Esophagus muscularis mucosa (tissue), 3 donors: Measurements from ENCODE around the gene SLC38A8.

Experiments used
- CTCF ChIP-seq, 3 experiments: fragments of 200-600 bp in 2 of 3; fragments of 450-650 bp in 1 of 3; sonication (generic) in 2 of 3; IDR thresholded peaks; one replicate each; pipeline ENCODE4 v1.5.1; 2017 to 2019; ENCODE audit warnings: antibody characterized with exemption in 3 of 3, mild to moderate bottlenecking in 2 of 3, moderate library complexity in 1 of 3
- POLR2AphosphoS5 ChIP-seq, 2 donors: sonication (generic); formaldehyde crosslinking; IDR thresholded peaks; one replicate each; pipeline ENCODE4 v1.6.1; 2017; ENCODE audit warnings: antibody characterized with exemption in 2 of 2

- TF ChIP-seq CTCF (IDR thresholded peaks at IDR 0.05): no peak
- TF ChIP-seq POLR2AphosphoS5 (IDR thresholded peaks at IDR 0.05): no peak
These were observed 34.6 kb downstream of the SLC38A8 start for GRCh38 chr16:84007965-84008364.
